Ovary (tissue), 9 donors: ENCODE results near the gene CENPF. TPM values are rescaled to one million over a fixed set of nuclear protein-coding genes. Genes with fewer than 3 reads are reported as not detected.

Experiments
- DNase-seq, 5 donors: peaks; one replicate each; pipeline ENCODE4 v3.0.0-alpha.2; 2019 to 2020
- H3K27ac ChIP-seq, 2 donors: fragments of 200-600 bp; one replicate each; pipeline versions ENCODE4 v1.5.1 to v1.8.0; 2019 to 2022
- H3K27me3 ChIP-seq: fragments of 200-600 bp; one replicate; pipeline ENCODE4 v1.8.0; 2022
- H3K36me3 ChIP-seq: fragments of 200-600 bp; sonication (generic); one replicate; pipeline ENCODE4 v1.5.1; 2019
- H3K4me1 ChIP-seq: one replicate; pipeline ENCODE4 v1.8.1; 2013; ENCODE audit warnings: mild to moderate bottlenecking, moderate library complexity; ENCODE audit not compliant: insufficient read depth
- H3K4me3 ChIP-seq: fragments of 200-600 bp; sonication (generic); one replicate; pipeline ENCODE4 v1.5.1; 2017
- H3K9me3 ChIP-seq, 2 donors: fragments of 200-600 bp in 1 of 2; sonication (generic) in 1 of 2; one replicate each; pipeline versions ENCODE4 v1.5.1 to v1.8.1; 2013 to 2019; ENCODE audit warnings: mild to moderate bottlenecking in 1 of 2, moderate library complexity in 1 of 2
- CTCF ChIP-seq, 3 donors: fragments of 450-650 bp in 2 of 3; fragments of 200-600 bp in 1 of 3; IDR thresholded peaks; one replicate each; pipeline versions ENCODE4 v1.5.1 to v1.8.0; 2016 to 2022; ENCODE audit warnings: antibody characterized with exemption in 3 of 3, mild to moderate bottlenecking in 1 of 3
- EP300 ChIP-seq: sonication (generic); formaldehyde crosslinking; IDR thresholded peaks from one replicate; pipeline ENCODE4 v1.6.1; 2017; ENCODE audit warnings: antibody characterized with exemption
- POLR2A ChIP-seq: fragments of 450-650 bp; IDR thresholded peaks from one replicate; pipeline ENCODE4 v1.6.1; 2017; ENCODE audit warnings: antibody characterized with exemption, mild to moderate bottlenecking, moderate library complexity
- WGBS, 3 donors: extraction: QIAGEN DNeasy Blood & Tissue Kit in 1 of 3; methylation state at CpG; one replicate each; pipeline versions ENCODE4 v1.1.5 to v1.1.7; 2013 to 2017; 5-methylcytosine and 5-hydroxymethylcytosine counted together
- intact Hi-C, 4 donors: fragments of 100-400 bp; cut with DNase I; formaldehyde crosslinking; loops; one replicate each; pipeline versions ENCODE4 v1.11.0 to v1.15.1; 2022 to 2023
- polyA plus RNA-seq, 2 donors: library from polyadenylated mRNA; stranded (reverse); fragments of 200-250 nt in 1 of 2; fragments of 350-450 nt in 1 of 2; fragmentation: Illumina TruSeq in 1 of 2; extraction: RNeasy Lipid Tissue Mini Kit (QIAGEN cat#74804) in 1 of 2; gene quantifications; one replicate each; pipeline ENCODE4 v1.2.3, GENCODE V29; 2013 to 2014
- total RNA-seq, 7 donors: library from RNA; depleted of rRNA in 2 of 7; stranded (reverse); fragments of >200 nt in 2 of 7; fragmentation: NEBNext Ultra II Directional in 3 of 7; extraction: Animal tissue kit (Norgen Biotek cat#: 25700) in 3 of 7; gene quantifications; one replicate each; pipeline versions ENCODE4 v1.1.0 to v1.2.4, GENCODE V29; 2016 to 2023
- donor health status: DM: no; HTN: no; CAD: no; lungs with moderate emphysema.
- donor health status: DM: no; HTN: no; CAD: no.
- donor health status: Bipolar disorder and iron deficiency.
- donor health status: DM: yes; HTN: yes; CAD: no.
- donor health status: DM: no; HTN: no; CAD: no.
- donor health status: DM: yes; HTN: yes; CAD: no.

CENPF gene
- total and polyA plus RNA-seq, 9 donors, result 0.45 to 2.6 (median 1.4) TPM

- Histone ChIP-seq H3K4me3 (no peak overlapping the region), H3K27ac (no peak overlapping the region), H3K27me3 (no peaks in the 10 kb centered on the region), H3K36me3 (no peaks in the 10 kb centered on the region), H3K9me3 (no peaks in the 10 kb centered on the region), H3K4me1 (no peaks in the 10 kb centered on the region)
- TF ChIP-seq CTCF (IDR thresholded peaks at IDR 0.05), result no peak
- TF ChIP-seq POLR2A, result no peak
- intact Hi-C loops, result no loop called here
- no peak for DNase-seq
- whole genome bisulfite sequencing, 3 donors, result 62 to 63% (median 62%) methylated on average over 6 of the region's 6 CpGs
Observed at GRCh38 chr1:214637722-214638458, 34.9 kb downstream of the CENPF start.

GRCh38 chr1:214638459-214638807 is 35.4 kb downstream of the CENPF start:
- 90 to 97% (median 96%) methylated on average over 6 of the region's 6 CpGs for WGBS, 3 donors
- TF ChIP-seq CTCF (IDR thresholded peaks at IDR 0.05) (no peak), EP300 (no peak), POLR2A (no peak)
- no peak for DNase-seq
- no peaks in the 10 kb centered on the region for H3K4me1 ChIP-seq
- no peaks in the 10 kb centered on the region for H3K27me3 ChIP-seq
- no peak overlapping the region for H3K27ac ChIP-seq
- H3K4me3 ChIP-seq, result no peak overlapping the region
- H3K36me3 ChIP-seq, result no peaks in the 10 kb centered on the region
- H3K9me3 ChIP-seq, result no peaks in the 10 kb centered on the region
- intact Hi-C loops, result no loop called here

- WGBS, 3 donors, result 77 to 88% (median 86%) methylated on average over 3 of the region's 3 CpGs
- no peak for DNase-seq
- no peaks in the 10 kb centered on the region for H3K9me3 ChIP-seq
- H3K4me3 ChIP-seq, result no peak overlapping the region
- TF ChIP-seq CTCF (IDR thresholded peaks at IDR 0.05), result no peak
- no peak for TF ChIP-seq POLR2A
- no peak for TF ChIP-seq EP300
- no peak overlapping the region for H3K27ac ChIP-seq
- no peaks in the 10 kb centered on the region for H3K4me1 ChIP-seq
- intact Hi-C loops, result no loop called here
- H3K36me3 ChIP-seq, result no peaks in the 10 kb centered on the region
- H3K27me3 ChIP-seq, result no peaks in the 10 kb centered on the region
Observed at GRCh38 chr1:214638997-214639396, 36.0 kb downstream of the CENPF start.

- no peaks in the 10 kb centered on the region for H3K27me3 ChIP-seq
- intact Hi-C loops, result no loop called here
- no peak overlapping the region for H3K27ac ChIP-seq
- no peak overlapping the region for H3K4me3 ChIP-seq
- H3K4me1 ChIP-seq, result no peaks in the 10 kb centered on the region
- TF ChIP-seq POLR2A (no peak), CTCF (IDR thresholded peaks at IDR 0.05) (no peak), EP300 (no peak)
- H3K9me3 ChIP-seq, result no peaks in the 10 kb centered on the region
- 88 to 95% (median 94%) methylated on average over 6 of the region's 6 CpGs for WGBS, 3 donors
- H3K36me3 ChIP-seq, result no peaks in the 10 kb centered on the region
- no peak for DNase-seq
Observed at GRCh38 chr1:214640431-214641213, 37.6 kb downstream of the CENPF start.
